KMS-11 (cell line): ENCODE data around the gene WWC1.

ENCODE experiments used
- H2AFZ ChIP-seq: fragments of 200-600 bp; sonication (generic); 2 replicates; pipeline ENCODE4 v1.6.1; 2016; ENCODE audit warnings: antibody characterized with exemption, mixed run types, low read depth
- H3K27ac ChIP-seq: fragments of 200-600 bp; sonication (generic); 2 replicates; pipeline ENCODE4 v1.6.1; 2016; ENCODE audit warnings: mild to moderate bottlenecking, mixed run types
- H3K27me3 ChIP-seq: fragments of 200-600 bp; sonication (generic); 2 replicates; pipeline ENCODE4 v1.6.1; 2017; ENCODE audit warnings: mild to moderate bottlenecking, low read depth, mixed run types, moderate library complexity; ENCODE audit not compliant: insufficient read depth
- H3K36me3 ChIP-seq: fragments of 200-600 bp; sonication (generic); 2 replicates; pipeline ENCODE4 v1.6.1; 2017; ENCODE audit warnings: mild to moderate bottlenecking, mixed run types; ENCODE audit not compliant: insufficient read depth
- H3K4me1 ChIP-seq: fragments of 200-600 bp; sonication (generic); 2 replicates; pipeline ENCODE4 v1.6.1; 2016; ENCODE audit warnings: mild to moderate bottlenecking, low read depth, mixed run types; ENCODE audit not compliant: poor library complexity, severe bottlenecking
- H3K4me2 ChIP-seq: fragments of 200-600 bp; sonication (generic); 2 replicates; pipeline ENCODE4 v1.7.0; 2016; ENCODE audit warnings: mild to moderate bottlenecking, mixed run types
- H3K4me3 ChIP-seq: fragments of 200-600 bp; sonication (generic); IDR thresholded peaks from 2 replicates; pipeline ENCODE4 v1.6.1; 2017; ENCODE audit warnings: low read depth, low read length, mixed read lengths; ENCODE audit not compliant: insufficient read depth
- H3K79me2 ChIP-seq: fragments of 200-600 bp; sonication (generic); 2 replicates; pipeline ENCODE4 v1.6.1; 2016; ENCODE audit warnings: low read depth, mixed run types; ENCODE audit not compliant: insufficient read depth
- H3K9ac ChIP-seq: fragments of 200-600 bp; sonication (generic); 2 replicates; pipeline ENCODE4 v1.6.1; 2016; ENCODE audit warnings: mild to moderate bottlenecking, mixed run types
- H4K20me1 ChIP-seq: fragments of 200-600 bp; sonication (generic); 2 replicates; pipeline ENCODE4 v1.6.1; 2016; ENCODE audit warnings: mild to moderate bottlenecking, mixed run types; ENCODE audit not compliant: insufficient read depth
- TF ChIP-seq, protein P1 (sequence below): fragments of 200-600 bp; sonication (generic); conservative IDR thresholded peaks from 2 replicates; pipeline ENCODE4 v1.6.1; 2017; ENCODE audit warnings: low read depth, mild to moderate bottlenecking, antibody characterized with exemption, low read length, moderate library complexity, mixed read lengths

The WWC1 gene

GRCh38 chr5:168449166-168449565 lies 157.7 kb downstream of the WWC1 start:
- Histone ChIP-seq H3K4me1 (no peaks in the 10 kb centered on the region), H2AFZ (no peak overlapping the region), H4K20me1 (no peaks in the 10 kb centered on the region), H3K36me3 (no peaks in the 10 kb centered on the region), H3K27me3 (no peaks in the 10 kb centered on the region), H3K27ac (no peak overlapping the region), H3K4me3 (no peak overlapping the region), H3K79me2 (no peaks in the 10 kb centered on the region), H3K9ac (no peak overlapping the region), H3K4me2 (no peak overlapping the region)
- TF ChIP-seq, protein P1, sequence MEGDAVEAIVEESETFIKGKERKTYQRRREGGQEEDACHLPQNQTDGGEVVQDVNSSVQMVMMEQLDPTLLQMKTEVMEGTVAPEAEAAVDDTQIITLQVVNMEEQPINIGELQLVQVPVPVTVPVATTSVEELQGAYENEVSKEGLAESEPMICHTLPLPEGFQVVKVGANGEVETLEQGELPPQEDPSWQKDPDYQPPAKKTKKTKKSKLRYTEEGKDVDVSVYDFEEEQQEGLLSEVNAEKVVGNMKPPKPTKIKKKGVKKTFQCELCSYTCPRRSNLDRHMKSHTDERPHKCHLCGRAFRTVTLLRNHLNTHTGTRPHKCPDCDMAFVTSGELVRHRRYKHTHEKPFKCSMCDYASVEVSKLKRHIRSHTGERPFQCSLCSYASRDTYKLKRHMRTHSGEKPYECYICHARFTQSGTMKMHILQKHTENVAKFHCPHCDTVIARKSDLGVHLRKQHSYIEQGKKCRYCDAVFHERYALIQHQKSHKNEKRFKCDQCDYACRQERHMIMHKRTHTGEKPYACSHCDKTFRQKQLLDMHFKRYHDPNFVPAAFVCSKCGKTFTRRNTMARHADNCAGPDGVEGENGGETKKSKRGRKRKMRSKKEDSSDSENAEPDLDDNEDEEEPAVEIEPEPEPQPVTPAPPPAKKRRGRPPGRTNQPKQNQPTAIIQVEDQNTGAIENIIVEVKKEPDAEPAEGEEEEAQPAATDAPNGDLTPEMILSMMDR: no peak

- H3K36me3 ChIP-seq: no peaks in the 10 kb centered on the region
- H2AFZ ChIP-seq: no peak overlapping the region
Measured at GRCh38 chr5:168451565-168451964, 160.1 kb downstream of the WWC1 start.

DNA sequence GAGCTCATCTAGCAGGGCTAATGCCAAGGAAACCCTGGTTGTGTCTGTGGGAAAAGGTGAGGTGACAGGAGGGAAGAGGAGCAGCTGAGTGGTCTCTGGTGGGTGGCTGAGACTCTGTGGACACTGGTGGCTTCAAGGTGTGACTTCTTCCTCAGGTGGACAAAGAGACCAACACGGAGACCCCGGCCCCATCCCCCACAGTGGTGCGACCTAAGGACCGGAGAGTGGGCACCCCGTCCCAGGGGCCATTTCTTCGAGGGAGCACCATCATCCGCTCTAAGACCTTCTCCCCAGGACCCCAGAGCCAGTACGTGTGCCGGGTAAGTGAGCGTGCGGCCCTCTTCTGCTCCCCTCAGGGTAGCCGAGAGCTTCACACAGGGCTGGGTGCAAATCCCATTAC lies 163.8 kb downstream of the WWC1 start:
- no peak overlapping the region for H3K9ac ChIP-seq
- no peaks in the 10 kb centered on the region for H3K36me3 ChIP-seq
- H2AFZ ChIP-seq: no peak overlapping the region
- H4K20me1 ChIP-seq: no peaks in the 10 kb centered on the region
- H3K27me3 ChIP-seq: no peaks in the 10 kb centered on the region
- TF ChIP-seq, protein P1: no peak
- no peaks in the 10 kb centered on the region for H3K4me1 ChIP-seq
- no peak overlapping the region for H3K27ac ChIP-seq
- H3K4me3 ChIP-seq: no peak overlapping the region
- no peak overlapping the region for H3K4me2 ChIP-seq
- no peaks in the 10 kb centered on the region for H3K79me2 ChIP-seq

More at GRCh38 chr5:168451565-168451964, 160.1 kb downstream of the WWC1 start:
- H3K4me1 ChIP-seq: no peaks in the 10 kb centered on the region
- no peaks in the 10 kb centered on the region for H4K20me1 ChIP-seq
- no peak overlapping the region for H3K9ac ChIP-seq
- no peak overlapping the region for H3K27ac ChIP-seq
- no peak overlapping the region for H3K4me3 ChIP-seq
- H3K27me3 ChIP-seq: no peaks in the 10 kb centered on the region
- H3K79me2 ChIP-seq: no peaks in the 10 kb centered on the region
- TF ChIP-seq, protein P1: no peak
- no peak overlapping the region for H3K4me2 ChIP-seq

- H3K27me3 ChIP-seq: no peaks in the 10 kb centered on the region
- no peaks in the 10 kb centered on the region for H3K79me2 ChIP-seq
- H4K20me1 ChIP-seq: no peaks in the 10 kb centered on the region
- H3K4me2 ChIP-seq: no peak overlapping the region
- H3K27ac ChIP-seq: no peak overlapping the region
- H3K36me3 ChIP-seq: no peaks in the 10 kb centered on the region
- no peak overlapping the region for H2AFZ ChIP-seq
- H3K9ac ChIP-seq: no peak overlapping the region
- H3K4me3 ChIP-seq: no peak overlapping the region
- TF ChIP-seq, protein P1: no peak
- no peaks in the 10 kb centered on the region for H3K4me1 ChIP-seq
Measured at GRCh38 chr5:168457542-168457941, 166.1 kb downstream of the WWC1 start.
